Gastroesophageal sphincter (tissue), 3 donors: Measurements from ENCODE around the gene TUBGCP6.
"Not testable (repeated sequence)": the region's sequence is repeated elsewhere in the genome, so short reads cannot be mapped to it uniquely, and the experiment has no call there.

Experiments
- CTCF ChIP-seq, 4 experiments: fragments of 200-600 bp in 2 of 4; fragments of 450-650 bp in 2 of 4; sonication (generic) in 1 of 4; IDR thresholded peaks; one replicate each; pipeline ENCODE4 v1.5.1; 2017 to 2019; ENCODE audit warnings: antibody characterized with exemption in 4 of 4, mild to moderate bottlenecking in 2 of 4, moderate library complexity in 2 of 4
- POLR2A ChIP-seq, 2 donors: fragments of 450-650 bp; IDR thresholded peaks; one replicate each; pipeline ENCODE4 v1.6.1; 2017; ENCODE audit warnings: antibody characterized with exemption in 2 of 2, mild to moderate bottlenecking in 2 of 2, moderate library complexity in 1 of 2
- POLR2AphosphoS5 ChIP-seq: sonication (generic); formaldehyde crosslinking; IDR thresholded peaks from one replicate; pipeline ENCODE4 v1.6.1; 2017; ENCODE audit warnings: antibody characterized with exemption

- not testable (repeated sequence) for TF ChIP-seq POLR2AphosphoS5; CTCF (IDR thresholded peaks at IDR 0.05); POLR2A (IDR thresholded peaks at IDR 0.05)
Observed at GRCh38 chr22:50168490-50169180, 76.2 kb downstream of the TUBGCP6 start.
